CD4-positive, alpha-beta T cell (primary cell): ENCODE results near the gene SYCP3. TPM values are rescaled to one million over a fixed set of nuclear protein-coding genes. Genes with fewer than 3 reads are reported as not detected.
A peak's percentile ranks its signal among the peaks of the same experiment; 100 is the strongest.

Source experiments
- ATAC-seq: fragments of 200-7000 bp; cut with Tn5 transposase; one replicate; pipeline ENCODE4 v1.10.0; 2022; ENCODE audit warnings: mild to moderate bottlenecking; ENCODE audit not compliant: poor library complexity
- CTCF ChIA-PET: fragments of 350-600 bp; sonication (Branson Sonifier 250); formaldehyde crosslinking; loops from one replicate; lab custom pipeline; 2021; ENCODE audit warnings: antibody characterized with exemption, inconsistent platforms; lab: Charles Lee
- POLR2A ChIA-PET: fragments of 350-600 bp; sonication (Branson Sonifier 250); formaldehyde crosslinking; loops from one replicate; lab custom pipeline; 2021; ENCODE audit warnings: antibody characterized with exemption, inconsistent platforms; lab: Charles Lee
- DNase-seq, 14 experiments: peaks; one replicate each; pipeline ENCODE4 v3.0.0-alpha.2; 2013 to 2020; ENCODE audit warnings: mixed read lengths in 2 of 14
- H3K27ac ChIP-seq, 2 donors: one replicate each; pipeline versions ENCODE4 v1.5.1 to v1.7.0; 2013; ENCODE audit warnings: low read length in 2 of 2, low read depth in 1 of 2, mild to moderate bottlenecking in 1 of 2
- H3K27me3 ChIP-seq, 2 experiments: 1 replicate in 1 of 2; 2 replicates in 1 of 2; pipeline versions ENCODE4 v1.6.1 to v1.7.0; 2013; ENCODE audit warnings: low read length in 2 of 2, control low read depth in 1 of 2, mild to moderate bottlenecking in 1 of 2, moderate library complexity in 1 of 2; ENCODE audit not compliant: insufficient read depth in 2 of 2, control insufficient read depth in 1 of 2
- H3K36me3 ChIP-seq: one replicate; pipeline ENCODE4 v1.6.1; 2013; ENCODE audit warnings: low read length, control low read depth; ENCODE audit not compliant: insufficient read depth
- H3K4me1 ChIP-seq: one replicate; pipeline ENCODE4 v1.6.1; 2013; ENCODE audit warnings: low read length, control low read depth; ENCODE audit not compliant: insufficient read depth
- H3K4me3 ChIP-seq: one replicate; pipeline ENCODE4 v1.5.1; 2013; ENCODE audit warnings: mild to moderate bottlenecking, low read length, moderate library complexity
- H3K9me3 ChIP-seq, 2 experiments: 1 replicate in 1 of 2; 2 replicates in 1 of 2; pipeline versions ENCODE4 v1.6.1 to v1.7.0; 2013; ENCODE audit warnings: low read length in 2 of 2, mild to moderate bottlenecking in 2 of 2, control low read depth in 1 of 2, moderate library complexity in 1 of 2; ENCODE audit not compliant: control insufficient read depth in 1 of 2, insufficient read depth in 1 of 2
- H3K27ac Mint-ChIP-seq: one replicate; pipeline ENCODE4 v1.8.0; 2020; ENCODE audit warnings: mixed read lengths
- H3K27me3 Mint-ChIP-seq: one replicate; pipeline ENCODE4 v1.8.0; 2021; ENCODE audit warnings: mixed read lengths
- H3K36me3 Mint-ChIP-seq: one replicate; pipeline ENCODE4 v1.8.0; 2021; ENCODE audit warnings: low read depth, mixed read lengths
- H3K4me1 Mint-ChIP-seq: one replicate; pipeline ENCODE4 v1.8.0; 2021; ENCODE audit warnings: low read depth, mixed read lengths
- H3K4me3 Mint-ChIP-seq: one replicate; pipeline ENCODE4 v1.8.0; 2020; ENCODE audit warnings: mild to moderate bottlenecking, mixed read lengths
- H3K9me3 Mint-ChIP-seq: one replicate; pipeline ENCODE4 v1.8.0; 2020; ENCODE audit warnings: mixed read lengths
- intact Hi-C, 2 experiments: fragments of 100-400 bp; cut with DNase I in 1 of 2; cut with micrococcal nuclease in 1 of 2; formaldehyde crosslinking; loops; one replicate each; pipeline versions ENCODE4 v1.15.1 to v1.9.0; 2023 to 2025; cut with DNase I, micrococcal nuclease
- total RNA-seq, 174 experiments: library from RNA in 2 of 174; stranded (reverse) in 2 of 174; gene quantifications; one replicate each; pipeline ENCODE4 v1.2.3 and lab custom pipeline; 2021 to 2026
- TF ChIP-seq, protein P1 (sequence below): fragments of 200-600 bp; IDR thresholded peaks from one replicate; pipeline ENCODE4 v1.8.0; 2022; ENCODE audit warnings: antibody characterized with exemption, mild to moderate bottlenecking

Gene SYCP3
- total RNA-seq, 2 experiments from 2014 or later: 0.22 to 0.34 TPM

DNA sequence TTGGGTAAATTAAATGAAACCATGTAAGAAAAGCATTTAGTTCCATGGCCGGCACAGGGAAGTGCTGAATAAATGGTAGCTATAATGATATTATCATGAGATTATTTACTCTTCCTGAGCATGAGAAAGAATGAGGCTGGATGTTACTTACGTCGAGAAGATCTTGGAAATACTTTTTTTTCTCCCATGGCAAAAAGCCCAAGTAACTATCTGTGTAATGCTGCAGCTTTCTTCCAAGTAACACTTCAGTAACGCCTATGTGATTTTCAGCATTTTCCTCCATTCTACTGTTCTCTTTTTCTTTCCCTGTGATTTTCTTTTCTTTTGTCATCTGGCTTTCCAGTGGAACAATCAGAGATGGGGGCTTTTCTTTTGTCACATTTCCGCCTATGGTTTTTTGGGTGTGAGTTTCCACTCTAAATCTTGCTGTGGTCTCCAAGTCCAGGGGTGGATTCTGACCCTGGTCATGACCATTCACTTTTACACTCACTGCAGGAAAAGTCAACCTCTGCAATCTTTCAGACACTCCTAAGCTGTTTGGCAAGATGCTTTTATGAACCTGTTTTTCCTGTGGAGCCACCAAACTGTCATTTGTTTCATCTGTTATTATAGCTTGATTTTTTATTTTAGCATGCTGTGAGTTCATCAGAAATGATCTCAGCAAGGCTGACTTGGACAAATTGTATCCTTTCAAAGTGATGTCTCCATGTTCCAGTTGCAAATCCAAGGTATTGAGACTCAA lies 25.0 kb upstream of the SYCP3 start:
- TF ChIP-seq, protein P1, sequence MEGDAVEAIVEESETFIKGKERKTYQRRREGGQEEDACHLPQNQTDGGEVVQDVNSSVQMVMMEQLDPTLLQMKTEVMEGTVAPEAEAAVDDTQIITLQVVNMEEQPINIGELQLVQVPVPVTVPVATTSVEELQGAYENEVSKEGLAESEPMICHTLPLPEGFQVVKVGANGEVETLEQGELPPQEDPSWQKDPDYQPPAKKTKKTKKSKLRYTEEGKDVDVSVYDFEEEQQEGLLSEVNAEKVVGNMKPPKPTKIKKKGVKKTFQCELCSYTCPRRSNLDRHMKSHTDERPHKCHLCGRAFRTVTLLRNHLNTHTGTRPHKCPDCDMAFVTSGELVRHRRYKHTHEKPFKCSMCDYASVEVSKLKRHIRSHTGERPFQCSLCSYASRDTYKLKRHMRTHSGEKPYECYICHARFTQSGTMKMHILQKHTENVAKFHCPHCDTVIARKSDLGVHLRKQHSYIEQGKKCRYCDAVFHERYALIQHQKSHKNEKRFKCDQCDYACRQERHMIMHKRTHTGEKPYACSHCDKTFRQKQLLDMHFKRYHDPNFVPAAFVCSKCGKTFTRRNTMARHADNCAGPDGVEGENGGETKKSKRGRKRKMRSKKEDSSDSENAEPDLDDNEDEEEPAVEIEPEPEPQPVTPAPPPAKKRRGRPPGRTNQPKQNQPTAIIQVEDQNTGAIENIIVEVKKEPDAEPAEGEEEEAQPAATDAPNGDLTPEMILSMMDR: no peak
- H3K4me3 ChIP-seq: no peak overlapping the region
- Mint-ChIP-seq H3K4me3 (no peak overlapping the region), H3K36me3 (peaks cover 79% of the 10 kb centered on the region), H3K4me1 (peaks cover 4% of the 10 kb centered on the region), H3K27ac (no peak overlapping the region), H3K27me3 (no peaks in the 10 kb centered on the region), H3K9me3 (no peaks in the 10 kb centered on the region)
- DNase-seq (no peak), ATAC-seq (no peak)
- H3K27me3 ChIP-seq: no peaks in the 10 kb centered on the region
- H3K9me3 ChIP-seq: no peaks in the 10 kb centered on the region
- H3K36me3 ChIP-seq: peaks cover 57% of the 10 kb centered on the region
- intact Hi-C loops: no loop called here
- H3K4me1 ChIP-seq: no peaks in the 10 kb centered on the region
- CTCF ChIA-PET: no interaction called here
- H3K27ac ChIP-seq: no peak overlapping the region
- POLR2A ChIA-PET: interaction anchor here (0.9 kb wide), 1 partner anchor 75 kb away, joined by 3 read pairs; no protein-coding TSS in a partner anchor

GRCh38 chr12:101763246-101763931 lies 24.1 kb upstream of the SYCP3 start:
- H3K9me3 Mint-ChIP-seq: no peaks in the 10 kb centered on the region
- peaks cover 74% of the 10 kb centered on the region for H3K36me3 Mint-ChIP-seq
- no peak overlapping the region for H3K4me3 Mint-ChIP-seq
- Histone ChIP-seq H3K9me3 (no peaks in the 10 kb centered on the region), H3K27ac (no peak overlapping the region), H3K4me1 (no peaks in the 10 kb centered on the region), H3K36me3 (peaks cover 49% of the 10 kb centered on the region), H3K4me3 (no peak overlapping the region), H3K27me3 (no peaks in the 10 kb centered on the region)
- peak in 1 of 14 experiments; percentile 11 for DNase-seq
- intact Hi-C loops: no loop called here
- TF ChIP-seq, protein P1: no peak
- ATAC-seq: no peak
- H3K27me3 Mint-ChIP-seq: no peaks in the 10 kb centered on the region
- H3K27ac Mint-ChIP-seq: no peak overlapping the region
- ChIA-PET CTCF (no interaction called here), POLR2A (interaction anchor here (0.9 kb wide), 1 partner anchor 76 kb away, joined by 3 read pairs; no protein-coding TSS in a partner anchor)
- H3K4me1 Mint-ChIP-seq: peaks cover 4% of the 10 kb centered on the region

- Mint-ChIP-seq H3K27me3 (no peaks in the 10 kb centered on the region), H3K4me3 (no peak overlapping the region), H3K9me3 (no peaks in the 10 kb centered on the region), H3K27ac (no peak overlapping the region), H3K4me1 (peaks cover 4% of the 10 kb centered on the region), H3K36me3 (peaks cover 72% of the 10 kb centered on the region)
- no peak for DNase-seq
- ChIA-PET POLR2A (no interaction called here), CTCF (interaction anchor here (1.1 to 1.2 kb wide), 2 partner anchors 24 to 78 kb away, joined by 3 to 4 read pairs; no protein-coding TSS in a partner anchor)
- TF ChIP-seq, protein P1: no peak
- no peaks in the 10 kb centered on the region for H3K4me1 ChIP-seq
- H3K27me3 ChIP-seq: no peaks in the 10 kb centered on the region
- H3K27ac ChIP-seq: no peak overlapping the region
- H3K4me3 ChIP-seq: no peak overlapping the region
- intact Hi-C loops: no loop called here
- no peaks in the 10 kb centered on the region for H3K9me3 ChIP-seq
- ATAC-seq: no peak
- H3K36me3 ChIP-seq: peaks cover 37% of the 10 kb centered on the region
These were observed 22.5 kb upstream of the SYCP3 start for GRCh38 chr12:101761781-101762180.
